Measurements from ENCODE around the gene CUX1.
"Not testable (repeated sequence)": the region's sequence is repeated elsewhere in the genome, so short reads cannot be mapped to it uniquely, and the experiment has no call there.

The CUX1 gene

DNA sequence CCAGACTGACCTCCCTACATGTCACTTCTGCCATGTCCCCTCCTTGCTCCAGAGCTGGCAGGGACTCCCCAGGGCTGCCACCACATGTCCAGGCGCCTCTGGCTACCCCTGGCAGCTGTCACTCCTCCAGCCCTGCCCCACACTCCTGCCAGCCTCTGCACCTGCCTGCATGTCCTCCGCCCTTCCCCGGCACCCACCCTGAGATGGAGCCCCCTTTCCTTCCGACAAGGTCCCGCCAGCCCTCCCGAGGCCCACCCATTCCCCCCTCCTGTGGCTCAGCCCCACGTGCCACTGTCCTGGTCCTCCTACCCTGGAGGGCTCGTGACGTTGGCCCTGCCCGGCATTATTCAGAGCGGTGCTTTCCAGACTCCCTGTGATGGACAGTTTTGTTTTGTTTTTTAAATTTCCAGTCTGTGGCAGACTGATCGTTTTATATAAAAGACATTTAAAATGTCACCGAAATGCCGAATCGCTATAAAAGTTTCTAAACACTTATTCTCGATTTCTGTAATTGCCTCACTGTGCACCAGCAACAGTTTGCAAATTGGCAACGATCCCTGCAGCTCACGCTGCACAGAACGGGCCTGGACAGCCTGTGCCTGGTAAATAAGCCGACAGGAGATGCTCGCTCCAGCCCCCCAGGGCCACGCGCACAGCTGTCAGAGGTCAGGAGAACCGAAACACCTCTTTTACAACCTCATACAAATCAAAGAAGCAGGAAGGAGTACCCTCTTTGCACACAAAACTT, 358.2 kb downstream of the CUX1 start:
- no peak for DNase-seq (ENCODE audit: low read depth in 3 of 3, low spot score in 1 of 3)

DNA sequence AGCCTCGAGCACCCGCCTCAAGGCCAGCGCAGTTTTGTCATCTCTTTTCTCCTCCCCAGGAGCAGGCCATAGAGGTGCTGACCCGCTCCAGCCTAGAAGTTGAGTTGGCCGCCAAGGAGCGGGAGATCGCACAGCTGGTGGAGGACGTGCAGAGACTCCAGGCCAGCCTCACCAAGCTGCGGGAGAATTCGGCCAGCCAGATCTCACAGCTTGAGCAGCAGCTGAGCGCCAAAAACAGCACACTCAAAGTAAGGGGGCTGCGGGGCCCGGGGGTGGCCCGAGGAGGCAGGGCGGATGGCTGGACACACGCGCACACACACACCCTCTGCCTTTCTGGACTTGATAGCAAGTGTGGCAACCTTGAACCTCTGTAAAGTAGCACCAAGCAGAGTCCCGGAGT, 361.0 kb downstream of the CUX1 start:
- DNase-seq (ENCODE audit: low read depth in 3 of 3, low spot score in 1 of 3): no peak

DNA sequence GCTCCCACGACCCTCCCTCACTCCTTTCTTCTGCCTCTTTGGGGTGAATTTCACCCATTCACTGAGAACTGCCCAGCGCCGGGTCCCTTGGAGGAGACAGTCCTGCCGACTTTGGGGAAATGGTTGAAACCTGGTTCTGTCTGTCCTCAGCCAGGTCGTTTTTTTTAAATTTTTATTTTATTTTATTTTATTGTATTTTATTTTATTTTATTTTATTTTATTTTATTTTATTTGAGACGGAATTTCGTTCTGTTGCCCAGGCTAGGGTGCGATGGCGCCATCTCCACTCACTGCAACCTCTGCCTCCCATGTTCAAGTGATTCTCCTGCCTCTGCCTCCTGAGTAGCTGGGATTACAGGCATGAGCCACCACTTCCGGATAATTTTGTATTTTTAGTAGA, 363.3 kb downstream of the CUX1 start:
- no peak for DNase-seq (ENCODE audit: low read depth in 3 of 3, low spot score in 1 of 3)

DNA sequence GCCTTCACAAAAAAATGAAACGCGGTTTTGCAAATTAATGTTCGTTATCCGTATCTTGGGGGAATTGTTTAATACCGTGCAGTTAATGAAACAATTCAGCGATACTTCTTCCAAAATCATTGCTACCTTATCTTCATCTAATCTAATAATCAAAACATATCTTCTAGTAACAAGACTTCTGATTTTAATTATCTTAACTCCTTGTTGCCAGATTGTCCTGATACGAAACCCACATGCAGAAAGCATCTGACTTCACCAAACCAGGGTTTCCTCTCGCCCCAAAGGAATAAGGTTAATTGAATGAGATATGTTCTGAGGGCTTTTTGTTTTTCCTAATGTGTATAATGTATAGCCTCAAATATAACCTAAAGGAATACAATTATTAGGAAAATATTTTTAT, 364.1 kb downstream of the CUX1 start:
- no peak for DNase-seq (ENCODE audit: low read depth in 3 of 3, low spot score in 1 of 3)

DNA sequence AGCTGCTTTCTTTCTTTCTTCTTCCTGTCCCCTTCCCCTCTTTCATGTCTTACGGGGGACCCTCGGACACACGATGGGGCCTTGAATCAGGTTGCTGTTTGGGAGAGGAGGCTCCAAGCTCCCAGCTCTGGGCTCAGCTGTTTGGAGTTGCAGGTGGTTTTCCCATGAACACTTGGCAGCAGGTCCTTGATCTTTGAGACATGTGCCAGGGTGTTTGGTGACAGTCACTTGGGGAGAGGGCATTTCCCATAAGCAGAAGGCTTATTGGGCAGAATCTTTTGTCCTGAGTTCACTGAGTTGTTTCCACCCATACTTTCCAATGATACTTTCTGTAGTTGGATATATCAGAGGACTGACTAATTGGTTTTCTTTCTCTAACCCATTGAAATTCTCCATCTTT, 364.6 kb downstream of the CUX1 start:
- no peak for DNase-seq (ENCODE audit: low read depth in 3 of 3, low spot score in 1 of 3)

DNA sequence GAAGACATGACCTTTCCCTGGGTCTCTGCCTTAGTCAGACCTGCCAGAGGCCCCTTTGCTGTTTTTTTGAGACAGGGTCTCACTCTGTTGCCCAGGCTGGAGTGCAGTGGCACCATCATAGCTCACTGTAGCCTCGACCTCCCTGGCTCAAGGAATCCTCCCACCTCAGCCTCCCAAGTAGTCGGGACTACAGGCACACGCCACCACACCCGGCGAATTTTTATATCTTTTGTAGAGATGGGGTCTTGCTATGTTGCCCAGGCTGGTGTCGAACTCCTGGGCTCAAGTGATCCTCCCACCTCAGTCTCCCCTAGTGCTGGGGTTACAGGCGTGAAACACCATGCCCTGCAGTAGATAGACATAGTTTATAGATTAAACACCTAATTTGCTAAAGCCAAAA, 366.4 kb downstream of the CUX1 start:
- not testable (repeated sequence) for DNase-seq (ENCODE audit: low read depth in 3 of 3, low spot score in 1 of 3)

DNA sequence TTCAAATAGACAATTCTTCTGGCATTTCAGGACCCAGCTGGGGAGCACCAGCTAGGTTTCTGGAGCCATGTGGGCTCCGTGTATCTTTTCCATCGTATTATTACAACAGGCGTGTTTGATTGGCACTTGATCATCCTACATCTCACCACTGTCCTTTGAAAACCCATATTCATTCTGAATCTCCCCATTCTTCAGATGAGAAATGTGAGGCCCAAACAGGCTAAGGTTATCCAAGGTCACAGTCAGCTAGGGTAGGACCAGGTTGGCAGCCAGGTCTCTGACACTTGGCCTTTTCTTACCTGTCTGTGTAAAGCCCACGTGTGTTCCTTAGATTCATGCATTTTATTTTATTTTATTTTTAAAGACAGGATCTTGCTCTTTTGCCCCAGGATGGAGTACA, 366.9 kb downstream of the CUX1 start:
- no peak for DNase-seq (ENCODE audit: low read depth in 3 of 3, low spot score in 1 of 3)

DNA sequence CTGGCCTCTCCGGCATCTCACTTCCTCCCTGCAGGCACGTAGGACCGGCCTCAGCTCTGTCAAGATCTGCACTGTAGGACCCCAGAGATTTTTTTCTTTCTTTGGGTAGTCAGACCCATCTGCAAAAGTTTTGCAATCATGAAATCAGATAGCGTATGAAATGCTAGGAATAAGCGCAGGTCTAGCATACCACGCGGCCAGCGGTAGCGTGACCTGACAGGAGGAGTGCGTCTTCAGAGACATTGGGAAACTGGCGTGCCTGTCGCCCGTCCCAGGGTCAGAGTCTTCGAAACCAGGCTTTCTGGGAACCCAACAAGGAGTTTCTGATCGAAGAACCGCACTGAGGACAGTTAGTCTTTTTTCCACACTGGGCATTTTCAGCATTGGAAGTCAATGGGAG, 368.4 kb downstream of the CUX1 start:
- DNase-seq (ENCODE audit: low read depth in 3 of 3, low spot score in 1 of 3): no peak

DNA sequence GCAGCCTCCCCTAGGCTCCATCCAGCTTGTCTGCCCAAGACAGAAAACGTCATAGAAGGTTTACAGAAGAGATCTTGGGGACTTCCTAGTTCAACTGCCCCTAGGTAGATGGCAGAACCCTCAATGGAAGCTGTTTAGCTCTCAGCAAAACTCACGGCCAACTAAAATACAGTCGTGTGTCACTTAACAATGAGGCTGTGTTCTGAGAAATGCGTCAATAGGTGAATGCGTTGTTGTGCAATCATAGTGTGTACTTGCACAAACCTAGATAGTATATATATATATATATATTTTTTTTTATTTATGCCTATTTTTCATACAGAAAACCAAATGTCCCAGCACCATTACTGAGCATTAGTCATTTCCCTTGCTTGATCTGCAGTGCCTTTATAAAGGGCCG, 368.9 kb downstream of the CUX1 start:
- no peak for DNase-seq (ENCODE audit: low read depth in 3 of 3, low spot score in 1 of 3)

DNA sequence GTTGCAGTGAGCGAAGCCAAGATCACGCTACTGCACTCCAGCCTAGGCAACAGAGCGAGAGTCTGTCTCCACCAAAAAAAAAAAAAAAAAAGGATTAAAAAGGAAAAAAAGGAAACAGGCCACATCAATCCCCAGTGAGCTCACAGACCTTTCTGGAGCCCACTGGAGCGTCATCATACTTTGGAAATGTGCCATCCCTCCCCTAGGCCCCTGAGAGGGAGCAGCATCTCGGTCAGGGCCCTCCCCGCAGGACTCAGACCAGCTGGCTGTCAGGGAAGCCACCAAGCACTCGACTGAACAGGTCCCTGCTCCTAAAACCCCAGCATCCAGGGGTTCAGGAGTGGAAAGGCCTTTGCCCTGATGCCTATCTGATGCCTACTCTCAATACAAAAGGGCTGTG, 371.3 kb downstream of the CUX1 start:
- DNase-seq (ENCODE audit: low read depth in 3 of 3, low spot score in 1 of 3): no peak

DNA sequence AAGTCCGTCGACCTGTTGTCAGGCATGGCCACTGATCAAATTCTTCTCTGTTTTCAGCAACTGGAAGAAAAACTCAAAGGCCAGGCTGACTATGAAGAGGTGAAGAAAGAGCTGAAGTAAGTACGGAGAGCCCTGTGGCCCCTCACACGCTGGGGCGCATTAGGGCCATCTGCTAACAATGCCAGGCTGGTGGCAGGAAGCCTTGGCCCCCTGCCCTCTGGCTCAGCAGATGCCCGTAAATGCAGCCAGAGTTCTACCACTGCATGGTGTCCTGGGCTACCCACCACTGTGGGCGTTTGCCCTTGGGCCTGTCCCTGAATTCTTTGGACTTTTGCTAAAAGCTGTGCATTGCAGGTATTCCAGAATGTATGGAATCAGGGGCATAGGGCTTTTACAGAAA, 372.3 kb downstream of the CUX1 start:
- DNase-seq (ENCODE audit: low read depth in 3 of 3, low spot score in 1 of 3): no peak

DNA sequence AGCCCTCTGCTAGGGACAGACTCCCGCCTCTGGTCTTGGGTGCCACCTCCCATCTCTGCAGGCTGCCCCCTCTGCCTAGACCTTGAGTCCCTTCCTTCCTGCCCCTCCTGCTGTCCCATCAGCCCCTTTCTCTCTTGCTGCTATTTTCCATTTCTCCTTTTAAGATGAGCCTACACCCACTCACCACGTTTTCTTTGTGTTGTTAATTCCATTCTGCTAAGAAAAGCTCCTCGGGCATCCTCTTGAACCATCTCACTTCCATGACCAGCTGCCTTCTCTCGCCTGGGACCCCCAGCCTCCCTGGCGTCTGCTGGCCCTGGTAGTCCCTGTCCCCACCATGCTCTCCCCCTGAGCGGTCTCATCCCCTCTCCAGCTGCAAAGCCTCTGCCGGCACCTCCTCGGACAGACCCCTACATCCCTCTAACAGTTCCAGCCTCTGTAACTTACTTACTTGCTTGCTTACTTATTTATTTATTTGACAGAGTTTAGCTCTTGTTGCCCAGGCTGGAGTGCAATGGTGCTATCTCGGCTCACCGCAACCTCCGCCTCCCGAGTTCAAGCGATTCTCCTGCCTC, 373.4 kb downstream of the CUX1 start:
- no peak for DNase-seq (ENCODE audit: low read depth in 3 of 3, low spot score in 1 of 3)

DNA sequence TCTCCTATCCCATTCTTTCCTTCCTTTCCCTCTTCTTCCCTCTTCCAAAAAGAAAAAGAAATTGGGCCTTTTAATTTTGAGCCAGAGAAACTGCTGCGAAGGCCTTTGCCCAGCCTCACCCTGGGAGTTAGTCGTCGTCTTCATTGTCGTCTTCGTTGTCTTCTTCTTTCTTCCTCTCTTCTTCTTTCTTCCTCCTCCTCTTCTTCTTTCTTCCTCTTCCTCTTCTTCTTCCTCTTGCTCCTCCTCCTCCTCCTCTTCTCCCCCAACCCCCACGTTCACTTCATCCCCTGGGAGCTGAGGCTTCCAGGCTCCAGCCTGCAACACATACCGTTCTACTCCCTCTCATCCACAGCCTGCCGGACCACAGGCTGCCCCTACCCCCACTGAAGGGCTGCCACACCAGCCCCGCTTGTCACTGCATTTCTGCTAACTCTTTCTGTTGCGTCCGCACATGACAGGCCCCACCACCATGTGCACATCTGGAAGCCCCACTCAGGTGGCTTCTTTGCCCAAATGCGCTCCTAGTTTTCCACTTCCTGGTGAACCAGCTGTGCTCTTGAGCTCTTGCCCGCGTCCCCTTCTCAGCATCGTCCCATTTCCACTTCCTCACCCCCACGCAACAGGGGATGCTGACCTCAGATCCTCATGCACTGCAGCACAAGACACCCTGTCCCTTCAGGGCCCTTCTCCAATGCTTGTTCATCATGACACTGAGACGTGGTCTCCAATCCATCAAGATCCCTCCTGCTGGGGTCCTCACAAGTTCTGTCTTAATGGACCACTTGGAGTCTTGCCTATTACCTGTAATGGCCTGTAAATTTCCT, 374.3 kb downstream of the CUX1 start:
- no peak for DNase-seq (ENCODE audit: low read depth in 3 of 3, low spot score in 1 of 3)

DNA sequence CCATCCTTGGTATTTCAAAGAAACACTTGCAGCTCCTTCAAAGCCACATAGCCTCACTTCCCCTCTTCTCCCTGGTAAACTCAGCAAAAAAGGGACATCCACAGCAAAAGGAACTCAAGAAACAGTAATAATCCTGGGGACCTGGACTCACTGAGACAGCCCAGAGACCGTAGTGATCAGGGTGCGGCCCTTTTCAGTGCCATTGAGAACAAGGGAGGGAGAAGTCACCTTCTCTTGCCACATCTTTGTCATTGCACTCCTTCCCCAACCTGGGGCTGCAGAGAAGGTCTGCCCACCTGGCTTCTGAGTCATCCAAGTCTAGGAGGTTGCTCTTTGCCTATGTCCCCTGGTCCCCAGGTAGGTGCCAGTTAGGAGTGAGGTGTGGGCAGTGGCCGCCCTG, 375.4 kb downstream of the CUX1 start:
- no peak for DNase-seq (ENCODE audit: low read depth in 3 of 3, low spot score in 1 of 3)

DNA sequence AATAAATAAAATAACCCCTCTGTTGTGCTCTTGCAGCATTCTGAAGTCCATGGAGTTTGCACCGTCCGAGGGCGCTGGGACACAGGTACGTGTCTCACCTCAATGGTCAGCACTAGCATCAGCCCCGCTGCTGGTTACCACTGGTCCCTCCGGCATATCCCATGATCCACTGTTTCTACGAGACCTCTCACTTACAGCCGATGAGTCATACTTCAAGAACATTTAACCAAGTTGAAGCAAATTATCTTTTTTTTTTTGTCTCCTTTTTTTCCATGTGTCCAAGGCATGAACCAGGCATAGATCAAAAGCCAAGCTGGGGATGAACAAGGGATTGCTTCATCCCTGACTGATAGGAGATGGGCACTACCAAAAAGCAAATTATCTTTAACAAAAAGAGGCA, 376.4 kb downstream of the CUX1 start:
- DNase-seq (ENCODE audit: low read depth in 3 of 3, low spot score in 1 of 3): no peak

DNA sequence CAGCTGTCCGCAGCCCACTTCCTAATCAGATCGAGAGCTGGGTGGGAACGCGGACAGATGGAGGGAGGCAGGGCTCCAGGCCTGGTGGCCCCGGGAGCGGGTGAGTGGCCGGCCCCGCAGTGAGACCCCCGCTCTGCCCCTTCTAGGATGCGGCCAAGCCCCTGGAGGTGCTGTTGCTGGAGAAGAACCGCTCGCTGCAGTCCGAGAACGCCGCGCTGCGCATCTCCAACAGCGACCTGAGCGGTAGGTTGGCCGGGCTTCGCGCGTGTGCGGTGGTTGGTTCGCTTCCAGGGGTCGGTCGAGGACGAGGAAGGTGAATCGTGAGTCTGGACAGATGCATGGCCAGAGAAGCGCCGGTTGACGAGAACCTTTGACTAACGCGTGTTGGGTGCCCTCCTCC, 377.9 kb downstream of the CUX1 start:
- no peak for DNase-seq (ENCODE audit: low read depth in 3 of 3, low spot score in 1 of 3)

DNA sequence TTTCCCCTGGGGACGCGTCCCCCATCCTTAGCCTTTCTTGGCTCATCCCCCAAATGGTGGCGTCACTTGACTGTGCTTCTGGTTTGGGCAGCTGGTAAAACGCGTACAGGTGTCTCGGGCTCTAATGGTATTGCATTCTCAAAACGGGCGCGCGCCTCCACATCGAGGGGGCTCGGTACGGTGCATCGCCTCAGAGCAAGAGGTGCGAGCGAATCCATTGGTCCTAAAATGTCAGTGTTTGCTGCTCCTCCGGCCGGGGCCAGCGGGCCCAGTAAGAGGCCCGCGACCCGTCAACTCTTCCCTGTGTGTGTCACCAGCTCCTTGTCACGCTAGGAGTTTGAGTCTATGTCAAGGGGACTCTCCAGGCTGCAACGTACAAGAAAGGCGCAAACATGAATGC, 378.6 kb downstream of the CUX1 start:
- no peak for DNase-seq (ENCODE audit: low read depth in 3 of 3, low spot score in 1 of 3)

DNA sequence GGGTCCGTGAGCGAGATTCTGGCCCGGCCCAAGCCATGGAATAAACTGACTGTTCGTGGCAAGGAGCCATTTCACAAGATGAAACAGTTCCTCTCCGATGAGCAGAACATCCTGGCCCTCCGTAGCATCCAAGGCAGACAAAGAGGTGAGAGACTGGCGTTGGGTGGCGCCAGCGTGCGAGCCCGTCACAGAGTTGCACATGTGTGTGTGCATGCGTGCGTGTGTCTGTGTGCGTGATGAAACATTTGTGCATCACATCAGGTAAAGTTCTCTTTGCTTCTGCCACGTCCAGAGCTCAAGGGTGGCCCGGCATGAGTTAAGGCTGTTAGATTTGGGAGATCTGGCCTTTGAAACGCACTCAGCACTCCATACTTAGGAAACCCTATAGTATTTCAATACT, 379.7 kb downstream of the CUX1 start:
- no peak for DNase-seq (ENCODE audit: low read depth in 3 of 3, low spot score in 1 of 3)

DNA sequence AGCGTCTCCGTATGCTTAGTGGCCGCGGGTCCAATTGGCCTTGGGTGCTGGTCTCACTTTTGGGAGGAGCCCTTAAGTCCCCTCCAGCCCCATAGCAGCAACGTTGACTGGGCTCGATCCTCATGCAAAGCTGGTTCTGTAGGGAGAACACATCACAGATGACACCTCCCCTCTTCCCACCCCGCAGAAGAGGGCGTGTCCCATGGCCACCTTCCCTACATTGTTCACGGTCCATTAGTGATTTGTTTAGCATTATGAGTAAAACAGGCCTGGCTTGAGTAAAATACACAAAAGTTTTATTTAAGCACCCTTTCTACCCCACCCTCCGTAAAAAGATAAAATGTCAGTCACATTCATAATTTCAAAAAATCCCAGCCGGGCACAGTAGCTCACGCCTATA, 380.2 kb downstream of the CUX1 start:
- no peak for DNase-seq (ENCODE audit: low read depth in 3 of 3, low spot score in 1 of 3)

DNA sequence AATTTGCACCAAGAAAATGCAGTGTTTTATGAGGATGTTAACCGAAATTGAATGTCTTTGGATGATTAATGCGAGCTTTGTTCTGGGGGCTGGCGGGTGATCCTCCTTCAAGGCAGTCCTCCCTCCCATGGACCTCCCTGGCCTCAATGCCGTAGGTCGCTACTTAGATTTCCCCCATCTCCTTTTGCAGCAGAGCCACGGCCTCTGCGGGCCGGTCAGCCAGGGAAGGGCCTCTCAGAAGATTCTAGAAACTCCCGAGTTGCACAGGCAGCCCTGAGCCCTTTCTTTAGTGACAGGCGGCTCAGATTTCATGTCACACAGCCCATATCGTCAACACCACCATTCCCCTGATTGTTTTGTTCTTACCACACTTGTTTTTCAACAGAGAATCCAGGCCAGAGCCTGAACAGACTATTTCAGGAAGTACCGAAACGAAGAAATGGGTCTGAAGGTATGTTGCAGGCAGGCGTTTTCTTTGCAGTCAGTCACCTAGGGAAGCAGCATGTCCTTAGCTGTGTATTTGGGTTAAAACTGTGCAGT, 381.1 kb downstream of the CUX1 start:
- no peak for DNase-seq (ENCODE audit: low read depth in 3 of 3, low spot score in 1 of 3)

DNA sequence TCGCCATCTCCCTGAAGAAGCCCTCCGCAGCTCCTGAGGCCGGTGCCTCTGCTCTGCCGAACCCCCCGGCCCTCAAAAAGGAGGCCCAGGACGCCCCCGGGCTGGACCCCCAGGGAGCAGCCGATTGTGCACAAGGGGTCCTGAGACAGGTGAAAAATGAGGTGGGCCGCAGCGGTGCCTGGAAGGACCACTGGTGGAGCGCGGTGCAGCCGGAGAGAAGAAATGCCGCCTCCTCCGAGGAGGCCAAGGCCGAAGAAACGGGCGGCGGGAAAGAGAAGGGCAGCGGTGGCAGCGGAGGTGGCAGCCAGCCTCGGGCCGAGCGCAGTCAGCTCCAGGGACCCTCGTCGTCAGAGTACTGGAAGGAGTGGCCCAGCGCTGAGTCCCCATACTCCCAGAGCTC, 384.1 kb downstream of the CUX1 start:
- no peak for DNase-seq (ENCODE audit: low read depth in 3 of 3, low spot score in 1 of 3)

DNA sequence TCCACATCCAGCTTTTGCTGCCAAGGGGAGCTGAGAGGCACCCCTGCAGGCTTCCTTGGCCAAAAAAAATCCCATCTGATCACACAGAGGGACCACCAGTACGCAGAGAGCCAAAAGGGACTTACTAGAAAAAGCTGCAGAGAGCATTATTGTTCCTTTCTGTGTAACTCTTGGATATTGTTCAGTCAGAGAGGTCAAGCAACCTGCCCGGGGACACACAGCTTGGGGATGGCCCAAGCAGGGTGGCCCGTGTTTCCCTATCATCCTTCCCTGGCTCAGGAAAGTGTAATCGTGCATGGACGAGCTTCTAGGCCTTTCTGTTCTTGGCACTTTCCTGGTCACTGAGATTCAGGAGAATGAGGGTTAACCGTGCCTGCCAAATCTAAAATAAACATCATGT, 385.1 kb downstream of the CUX1 start:
- no peak for DNase-seq (ENCODE audit: low read depth in 3 of 3, low spot score in 1 of 3)
